Activated effector memory CD4-positive, alpha-beta T cell treated with anti-CD3 and anti-CD28 coated beads, Interleukin-2, amount 50 U/mL, for 16 hours (primary cell): ENCODE measurements around the gene SHC3.

Experiments used
- DNase-seq: peaks from one replicate; pipeline ENCODE4 v3.0.0-alpha.2; 2020

SHC3 gene

GRCh38 chr9:89104821-89105220, 73.8 kb downstream of the SHC3 start:
- no peak for DNase-seq

- no peak for DNase-seq
Measured at GRCh38 chr9:89097219-89097618, 81.4 kb downstream of the SHC3 start.

DNA sequence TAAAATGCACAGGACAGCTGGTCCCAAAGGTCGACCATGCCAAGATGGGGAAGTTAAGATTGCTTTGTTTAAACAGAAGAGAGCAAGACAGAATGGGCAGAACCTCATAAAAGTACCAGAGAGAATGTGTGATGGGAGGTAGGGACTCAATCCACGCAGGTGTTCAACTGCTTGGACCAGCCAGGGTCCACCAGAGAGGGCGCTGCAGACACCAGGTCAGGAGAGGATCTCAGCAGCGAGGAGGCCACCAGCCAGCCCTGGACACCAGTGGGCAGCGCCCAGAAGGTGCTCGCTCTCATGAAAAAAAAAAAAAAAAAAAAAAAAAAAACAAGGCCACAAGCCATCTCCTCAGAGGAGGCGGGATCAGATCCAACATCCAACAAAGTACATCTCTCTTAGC, 81.8 kb downstream of the SHC3 start:
- no peak for DNase-seq

- no peak for DNase-seq
Measured at GRCh38 chr9:89095761-89096528, 82.7 kb downstream of the SHC3 start.

DNA sequence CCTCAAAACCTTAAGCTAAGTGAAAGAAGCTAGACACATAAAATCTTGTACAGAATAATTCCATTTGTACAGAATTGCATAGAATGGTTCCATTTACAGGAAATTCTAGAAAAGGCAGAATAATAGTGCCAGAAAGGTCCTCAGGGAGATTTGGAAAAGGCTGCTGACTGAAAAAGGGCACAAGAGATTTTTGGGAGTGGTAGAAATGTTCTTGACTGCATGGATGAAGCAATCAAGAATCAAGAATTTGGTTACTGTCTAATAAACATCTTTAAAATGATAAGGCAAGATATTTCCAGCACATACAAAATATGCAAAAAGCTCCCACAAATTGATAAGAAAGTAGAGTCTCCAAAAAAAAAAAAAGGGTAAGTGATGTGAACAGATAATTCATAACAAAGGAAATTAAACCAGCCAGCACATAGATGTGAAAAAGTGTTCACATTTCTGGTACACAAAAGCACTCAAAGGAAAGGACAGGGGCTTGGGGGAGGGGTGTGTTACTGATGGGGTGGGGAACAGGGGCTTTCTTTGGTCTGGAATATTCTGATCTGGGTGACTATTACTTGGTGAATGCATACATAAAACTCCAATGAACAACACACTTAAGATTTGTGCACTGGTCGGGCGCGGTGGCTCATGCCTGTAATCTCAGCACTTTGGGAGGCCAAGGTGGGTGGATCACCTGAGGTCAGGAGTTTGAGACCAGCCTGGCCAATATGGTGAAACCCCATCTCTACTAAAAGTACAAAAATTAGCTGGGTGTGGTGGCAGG, 85.2 kb downstream of the SHC3 start:
- no peak for DNase-seq

- no peak for DNase-seq
Measured at GRCh38 chr9:89089176-89089575, 89.4 kb downstream of the SHC3 start.

DNA sequence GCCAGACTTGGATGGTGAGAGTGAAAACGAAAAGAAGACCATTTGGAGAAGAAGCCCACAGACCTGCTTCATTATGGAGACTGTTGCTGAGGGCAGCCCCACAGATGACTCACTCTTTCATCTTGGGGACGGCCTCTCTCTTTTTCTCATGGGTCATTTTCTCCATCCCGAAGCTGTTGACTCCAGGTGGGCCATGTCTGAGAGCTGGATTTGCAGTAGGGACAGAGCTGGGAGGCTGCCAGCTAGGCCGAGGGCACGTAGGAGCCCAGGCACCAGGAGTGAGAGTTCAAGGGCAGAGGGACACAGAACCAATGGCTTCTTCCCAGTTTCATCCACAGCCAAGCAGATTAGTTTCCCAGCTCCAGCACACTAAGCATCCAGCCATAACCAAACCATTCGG, 95.0 kb downstream of the SHC3 start:
- no peak for DNase-seq

- no peak for DNase-seq
Measured at GRCh38 chr9:89080193-89080592, 98.4 kb downstream of the SHC3 start.

DNA sequence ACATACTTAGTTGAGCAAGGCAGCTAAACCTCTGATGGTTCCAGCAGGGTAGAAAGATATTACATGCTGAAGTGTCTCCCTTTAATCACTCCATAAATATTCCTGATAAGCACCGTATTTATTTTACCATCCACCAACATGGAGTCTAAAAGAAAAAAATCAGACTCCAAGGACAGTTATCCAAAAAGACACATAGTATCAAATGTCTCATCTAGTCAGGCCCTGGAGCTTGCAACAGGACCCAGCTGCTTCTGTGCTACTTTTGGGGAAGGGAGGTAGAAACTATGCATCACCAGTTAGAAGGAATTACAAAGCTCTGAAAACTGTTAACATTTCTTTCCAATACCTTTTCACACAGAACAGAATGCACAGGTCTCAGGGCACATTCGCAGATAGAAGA, 99.2 kb downstream of the SHC3 start:
- no peak for DNase-seq

DNA sequence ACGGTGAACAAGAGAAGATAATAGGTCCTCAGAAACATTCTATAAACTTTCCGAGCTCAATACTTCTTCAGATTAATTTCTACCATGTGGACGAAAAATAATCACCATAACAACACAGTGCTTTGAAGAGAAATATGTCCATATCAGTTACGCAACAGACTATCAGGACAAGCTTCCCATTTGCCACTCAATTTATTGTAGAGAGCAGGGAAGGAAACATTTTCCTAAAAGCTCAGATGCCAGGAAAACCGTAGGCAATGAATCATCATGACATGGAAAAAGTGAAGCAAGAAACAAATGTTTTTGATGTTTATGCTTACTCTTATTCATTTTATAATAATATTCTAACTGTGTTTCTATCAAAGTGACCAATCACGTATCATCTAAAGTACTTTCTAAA, 99.8 kb downstream of the SHC3 start:
- DNase-seq = no peak

- no peak for DNase-seq
Measured at GRCh38 chr9:89078421-89078820, 100.2 kb downstream of the SHC3 start.

GRCh38 chr9:89077519-89077918, 101.1 kb downstream of the SHC3 start:
- DNase-seq = no peak

DNA sequence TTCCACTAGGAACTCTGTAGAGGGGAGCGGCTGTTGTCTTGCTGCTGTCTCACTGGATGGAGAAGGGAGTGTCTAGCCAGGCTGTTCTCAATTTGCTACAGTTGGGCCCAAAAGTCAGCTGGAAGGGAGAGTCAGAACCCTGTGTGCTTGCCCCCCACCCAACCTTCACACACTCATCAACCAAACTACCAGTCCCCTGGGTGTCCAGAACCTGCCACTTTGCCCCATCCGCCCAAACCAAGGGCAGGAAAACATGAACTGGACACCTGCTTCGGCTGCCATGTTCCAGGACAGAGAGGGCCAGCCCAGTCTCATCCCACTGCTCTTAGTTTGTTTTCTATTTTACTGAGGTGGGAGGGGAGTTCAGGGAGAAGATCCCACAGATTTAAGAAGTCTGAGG, 105.2 kb downstream of the SHC3 start:
- no peak for DNase-seq

GRCh38 chr9:89071591-89071990, 107.0 kb downstream of the SHC3 start:
- no peak for DNase-seq

DNA sequence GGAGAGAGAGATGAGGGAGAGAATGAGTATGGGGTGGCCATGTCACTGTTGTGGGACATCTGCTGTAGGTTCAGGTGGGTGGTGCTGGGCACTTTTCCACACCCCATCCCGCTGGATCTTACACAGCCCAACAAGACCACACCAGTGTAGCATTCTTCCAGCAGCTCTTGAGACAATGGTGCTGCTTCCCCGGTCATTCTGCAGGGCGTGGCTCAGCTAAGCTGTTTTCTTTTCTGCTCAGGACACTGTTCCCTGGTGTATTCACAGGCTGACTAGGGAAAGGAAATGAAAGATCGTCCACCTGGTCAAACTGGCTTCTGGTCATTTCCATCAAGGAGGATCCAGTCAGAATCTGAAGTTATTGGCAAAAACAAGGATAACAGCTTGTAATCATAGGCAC, 111.8 kb downstream of the SHC3 start:
- DNase-seq = no peak

- no peak for DNase-seq
Measured at GRCh38 chr9:89065921-89066320, 112.7 kb downstream of the SHC3 start.

DNA sequence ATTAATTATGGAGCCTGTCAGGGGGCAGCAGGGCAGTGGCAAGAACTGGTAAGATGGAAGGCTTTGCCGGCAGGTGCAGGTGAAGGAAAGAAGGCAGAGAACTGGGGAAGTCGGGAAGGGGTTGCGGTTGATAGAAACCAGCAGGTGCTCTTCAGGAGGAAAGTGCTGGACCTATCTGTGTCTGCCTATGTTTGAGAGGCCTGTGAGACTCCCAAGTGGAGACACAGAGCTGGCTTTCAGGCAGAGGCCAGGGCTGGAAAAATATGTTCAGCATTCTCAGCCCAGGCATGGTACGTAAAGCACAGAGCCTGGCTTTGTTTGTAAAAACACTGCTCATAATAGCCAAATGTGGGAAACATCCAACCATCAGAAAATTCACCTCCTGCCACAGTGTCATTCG, 117.8 kb downstream of the SHC3 start:
- DNase-seq = no peak

- no peak for DNase-seq
Measured at GRCh38 chr9:89059925-89060506, 118.6 kb downstream of the SHC3 start.

DNA sequence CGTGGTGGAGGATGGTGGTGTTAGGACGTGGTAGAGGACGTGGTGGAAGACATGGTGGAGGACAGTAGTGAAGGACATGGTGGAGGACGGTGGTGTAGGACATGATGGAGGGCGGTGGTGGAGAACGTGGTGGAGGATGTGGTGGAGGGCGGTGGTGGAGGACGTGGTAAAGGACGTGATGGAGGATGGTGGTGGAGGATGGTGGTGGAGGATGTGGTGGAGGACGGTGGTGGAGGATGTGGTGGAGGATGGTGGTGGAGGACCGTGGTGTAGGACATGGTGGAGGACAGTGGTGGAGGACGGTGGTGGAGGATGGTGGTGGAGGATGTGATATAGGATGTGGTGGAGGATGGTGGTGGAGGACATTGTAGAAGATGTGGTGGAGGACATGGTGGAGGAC, 119.7 kb downstream of the SHC3 start:
- DNase-seq = no peak

- no peak for DNase-seq
Measured at GRCh38 chr9:89054865-89055495, 123.6 kb downstream of the SHC3 start.

DNA sequence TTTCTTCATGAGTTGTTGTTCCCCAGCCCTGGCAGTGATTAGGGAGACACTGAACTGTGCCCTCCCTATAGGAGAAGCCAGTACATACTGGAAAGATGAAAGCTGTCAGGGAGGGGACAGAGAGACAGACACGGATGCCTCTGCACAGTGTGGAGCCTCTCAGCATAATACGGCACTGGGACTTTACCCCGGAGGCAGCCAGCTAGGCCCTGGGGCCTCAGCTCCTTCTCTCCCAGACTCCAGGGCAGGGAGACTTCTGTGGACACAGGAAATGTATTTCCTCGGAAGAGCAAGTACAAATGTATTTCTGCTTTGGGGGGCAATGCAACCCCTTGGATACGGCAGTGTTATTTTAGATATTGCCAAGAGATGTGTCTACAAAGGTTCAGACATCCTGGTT, 125.3 kb downstream of the SHC3 start:
- no peak for DNase-seq

GRCh38 chr9:89052470-89053097, 126.0 kb downstream of the SHC3 start:
- no peak for DNase-seq

DNA sequence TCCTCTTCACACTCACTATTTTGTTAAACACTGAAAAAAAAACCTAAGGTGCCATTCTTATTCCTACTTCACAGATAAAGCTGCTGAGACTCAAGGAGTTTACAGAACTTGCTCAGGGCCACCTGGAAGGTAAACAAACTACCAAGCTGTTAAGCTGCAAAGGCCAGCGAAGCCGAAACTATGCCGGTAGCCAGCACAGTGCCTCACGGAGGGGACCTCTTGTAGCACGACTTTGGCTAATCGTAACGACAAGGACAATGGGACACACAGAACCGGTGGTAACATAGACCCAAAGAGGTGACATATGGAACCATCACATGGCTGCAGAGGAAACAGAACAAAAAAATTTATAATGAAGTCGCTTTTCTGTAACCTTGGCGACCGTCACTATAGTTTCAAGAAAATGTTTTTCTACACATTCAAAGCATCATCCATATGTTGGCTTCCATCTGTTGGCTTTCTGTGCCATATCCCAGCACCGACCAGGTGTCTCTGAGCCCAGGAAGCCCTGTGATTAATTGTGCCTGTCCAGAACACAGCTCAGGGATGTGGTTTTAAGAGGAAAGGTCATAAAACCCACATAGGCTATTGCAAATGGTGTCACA, 127.1 kb downstream of the SHC3 start:
- DNase-seq = no peak
